Measurements from ENCODE around the gene EXT2. TPM values are rescaled to one million over a fixed set of nuclear protein-coding genes. Genes with fewer than 3 reads are reported as not detected.

Gene EXT2
- total RNA-seq, 6 experiments from 2014 or later: 105 to 130 (median 118) TPM

DNA sequence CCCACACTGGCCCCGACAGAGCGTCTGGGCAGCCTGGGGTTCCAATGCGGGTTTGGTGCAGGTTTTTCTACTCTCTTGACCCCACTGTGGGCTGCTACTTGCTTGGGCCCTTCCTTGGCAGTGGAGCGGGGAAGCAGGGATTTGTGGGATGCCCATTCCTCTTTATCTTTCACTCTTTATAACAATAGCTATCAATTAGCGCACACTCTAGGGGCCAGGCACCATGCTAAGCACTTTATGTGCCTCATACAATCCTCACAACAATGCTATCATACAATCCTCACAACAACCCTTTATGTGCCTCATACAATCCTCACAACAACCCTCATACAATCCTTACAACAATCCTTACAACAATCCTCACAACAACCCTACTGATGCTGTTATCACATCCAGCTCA lies 16.7 kb upstream of the EXT2 start:
- TF ChIP-seq, protein P1, sequence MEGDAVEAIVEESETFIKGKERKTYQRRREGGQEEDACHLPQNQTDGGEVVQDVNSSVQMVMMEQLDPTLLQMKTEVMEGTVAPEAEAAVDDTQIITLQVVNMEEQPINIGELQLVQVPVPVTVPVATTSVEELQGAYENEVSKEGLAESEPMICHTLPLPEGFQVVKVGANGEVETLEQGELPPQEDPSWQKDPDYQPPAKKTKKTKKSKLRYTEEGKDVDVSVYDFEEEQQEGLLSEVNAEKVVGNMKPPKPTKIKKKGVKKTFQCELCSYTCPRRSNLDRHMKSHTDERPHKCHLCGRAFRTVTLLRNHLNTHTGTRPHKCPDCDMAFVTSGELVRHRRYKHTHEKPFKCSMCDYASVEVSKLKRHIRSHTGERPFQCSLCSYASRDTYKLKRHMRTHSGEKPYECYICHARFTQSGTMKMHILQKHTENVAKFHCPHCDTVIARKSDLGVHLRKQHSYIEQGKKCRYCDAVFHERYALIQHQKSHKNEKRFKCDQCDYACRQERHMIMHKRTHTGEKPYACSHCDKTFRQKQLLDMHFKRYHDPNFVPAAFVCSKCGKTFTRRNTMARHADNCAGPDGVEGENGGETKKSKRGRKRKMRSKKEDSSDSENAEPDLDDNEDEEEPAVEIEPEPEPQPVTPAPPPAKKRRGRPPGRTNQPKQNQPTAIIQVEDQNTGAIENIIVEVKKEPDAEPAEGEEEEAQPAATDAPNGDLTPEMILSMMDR (IDR thresholded peaks at IDR 0.05): no peak
- no peak for DNase-seq
- Mint-ChIP-seq H3K4me3 (no peak overlapping the region), H3K4me1 (ENCODE audit: low read depth) (no peaks in the 10 kb centered on the region), H3K27ac (no peak overlapping the region), H3K9me3 (no peaks in the 10 kb centered on the region), H3K36me3 (ENCODE audit: low read depth) (peaks cover 8% of the 10 kb centered on the region; the same call in 1 of the 2 replicates), H3K27me3 (ENCODE audit: insufficient read depth) (peaks cover 6% of the 10 kb centered on the region)

DNA sequence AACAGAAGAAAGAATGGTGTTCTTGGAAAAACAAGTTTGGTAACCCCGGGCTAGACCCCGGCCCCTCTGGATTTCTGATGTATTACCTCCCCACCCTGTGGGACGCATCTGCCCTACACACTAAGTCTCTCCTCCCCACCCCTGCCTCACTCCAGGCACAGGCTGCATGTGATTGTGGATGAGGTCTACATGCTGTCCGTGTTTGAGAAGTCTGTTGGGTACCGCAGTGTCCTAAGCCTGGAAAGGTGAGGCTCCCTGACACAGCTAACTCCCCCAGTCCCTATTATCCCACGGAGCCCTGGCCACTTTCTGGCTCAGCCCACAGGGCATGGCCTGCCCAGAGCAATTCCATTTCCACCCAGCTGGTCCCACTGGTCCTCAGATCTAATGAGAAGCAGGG lies 16.1 kb upstream of the EXT2 start:
- TF ChIP-seq, protein P1 (IDR thresholded peaks at IDR 0.05): no peak
- no peaks in the 10 kb centered on the region for H3K4me1 Mint-ChIP-seq (ENCODE audit: low read depth)
- H3K27ac Mint-ChIP-seq: no peak overlapping the region
- no peak overlapping the region for H3K4me3 Mint-ChIP-seq
- DNase-seq: no peak
- no peaks in the 10 kb centered on the region for H3K9me3 Mint-ChIP-seq
- peaks cover 8% of the 10 kb centered on the region; the same call in 1 of the 2 replicates for H3K36me3 Mint-ChIP-seq (ENCODE audit: low read depth)
- H3K27me3 Mint-ChIP-seq (ENCODE audit: insufficient read depth): peaks cover 4% of the 10 kb centered on the region

DNA sequence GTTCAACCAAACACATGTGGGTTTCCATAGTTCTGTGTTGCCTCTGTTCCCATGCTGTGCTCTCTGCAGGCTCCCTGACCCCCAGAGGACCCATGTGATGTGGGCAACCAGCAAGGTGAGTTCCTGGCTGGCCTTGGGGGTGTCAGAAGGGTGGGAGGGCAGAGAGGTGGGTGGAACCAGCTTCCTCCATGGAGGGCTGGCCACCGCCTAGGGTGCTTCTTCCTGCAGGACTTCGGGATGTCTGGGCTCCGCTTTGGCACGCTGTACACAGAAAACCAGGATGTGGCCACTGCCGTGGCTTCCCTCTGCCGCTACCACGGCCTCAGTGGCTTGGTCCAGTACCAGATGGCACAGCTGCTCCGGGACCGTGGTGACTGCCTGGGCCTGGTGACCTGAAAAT lies 14.5 kb upstream of the EXT2 start:
- H3K27ac Mint-ChIP-seq: no peak overlapping the region
- H3K4me3 Mint-ChIP-seq: no peak overlapping the region
- peaks cover 5% of the 10 kb centered on the region; the same call in 1 of the 2 replicates for H3K36me3 Mint-ChIP-seq (ENCODE audit: low read depth)

DNA sequence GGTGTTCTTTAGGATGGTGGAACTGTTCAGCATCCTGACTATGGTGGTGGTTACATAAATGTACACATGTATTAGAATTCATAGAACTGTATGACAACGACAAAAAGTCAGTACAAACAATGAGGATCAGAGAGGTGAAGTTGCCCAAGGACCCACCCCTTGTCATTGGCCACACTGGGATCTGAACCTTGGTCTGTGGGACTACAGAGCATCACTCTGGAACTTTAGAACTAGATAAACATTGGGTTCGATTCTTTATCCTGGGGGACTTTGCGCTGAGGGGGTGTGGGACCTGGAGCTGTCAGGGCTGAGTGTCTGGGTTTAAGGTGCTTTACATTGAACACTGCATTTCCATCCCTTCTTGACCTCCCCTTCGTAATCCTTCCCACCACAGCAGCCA lies 12.8 kb upstream of the EXT2 start:
- peaks cover 5% of the 10 kb centered on the region; the same call in 1 of the 2 replicates for H3K36me3 Mint-ChIP-seq (ENCODE audit: low read depth)
- no peak overlapping the region for H3K4me3 Mint-ChIP-seq
- H3K27me3 Mint-ChIP-seq (ENCODE audit: insufficient read depth): peaks cover 4% of the 10 kb centered on the region
- DNase-seq: no peak
- no peaks in the 10 kb centered on the region for H3K4me1 Mint-ChIP-seq (ENCODE audit: low read depth)
- no peak overlapping the region for H3K27ac Mint-ChIP-seq
- TF ChIP-seq, protein P1 (IDR thresholded peaks at IDR 0.05): no peak
- peaks cover 6% of the 10 kb centered on the region; the same call in 1 of the 2 replicates for H3K9me3 Mint-ChIP-seq

More for the DNA sequence above, 14.5 kb upstream of the EXT2 start:
- Mint-ChIP-seq H3K27me3 (ENCODE audit: insufficient read depth) (peaks cover 4% of the 10 kb centered on the region), H3K4me1 (ENCODE audit: low read depth) (no peaks in the 10 kb centered on the region), H3K9me3 (peaks cover 6% of the 10 kb centered on the region; the same call in 1 of the 2 replicates)
- DNase-seq: no peak
- TF ChIP-seq, protein P1 (IDR thresholded peaks at IDR 0.05): no peak

DNA sequence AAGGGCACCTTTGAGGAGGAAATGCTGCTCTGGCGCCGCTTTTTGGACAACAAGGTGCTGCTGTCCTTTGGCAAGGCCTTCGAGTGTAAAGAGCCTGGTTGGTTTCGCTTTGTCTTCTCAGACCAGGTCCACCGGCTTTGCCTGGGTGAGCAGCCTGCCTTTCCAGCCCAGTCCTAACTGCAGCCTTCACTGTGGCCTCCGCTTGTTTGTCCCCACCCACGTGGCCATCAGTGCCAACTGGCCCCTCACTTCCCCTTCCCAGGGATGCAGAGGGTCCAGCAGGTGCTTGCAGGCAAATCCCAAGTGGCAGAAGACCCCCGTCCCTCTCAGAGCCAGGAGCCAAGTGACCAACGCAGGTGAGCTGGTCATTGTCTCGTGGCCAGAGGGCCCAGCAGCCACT lies 12.0 kb upstream of the EXT2 start:
- Mint-ChIP-seq H3K36me3 (ENCODE audit: low read depth) (peaks cover 5% of the 10 kb centered on the region; the same call in 1 of the 2 replicates), H3K27ac (no peak overlapping the region), H3K27me3 (ENCODE audit: insufficient read depth) (peaks cover 4% of the 10 kb centered on the region), H3K4me3 (no peak overlapping the region), H3K4me1 (ENCODE audit: low read depth) (no peaks in the 10 kb centered on the region), H3K9me3 (peaks cover 6% of the 10 kb centered on the region; the same call in 1 of the 2 replicates)
- TF ChIP-seq, protein P1 (IDR thresholded peaks at IDR 0.05): no peak
- DNase-seq: no peak

Measured in HFFc6 (cell line).